Progenitor cell of endocrine pancreas (in vitro differentiated cells): ENCODE measurements around the gene UFM1. TPM values are rescaled to one million over a fixed set of nuclear protein-coding genes. Genes with fewer than 3 reads are reported as not detected.
"Not testable (repeated sequence)": the region's sequence is repeated elsewhere in the genome, so short reads cannot be mapped to it uniquely, and the experiment has no call there.

Experiments
- DNase-seq: peaks from one replicate; pipeline ENCODE4 v3.0.0; 2021; ENCODE audit warnings: low spot score; ENCODE audit not compliant: unreplicated experiment
- H3K27ac Mint-ChIP-seq: 2 replicates; pipeline ENCODE4 v1.8.0; 2021; ENCODE audit warnings: mild to moderate bottlenecking, moderate library complexity, mixed read lengths
- H3K27me3 Mint-ChIP-seq: 2 replicates; pipeline ENCODE4 v1.8.0; 2021; ENCODE audit warnings: mixed read lengths
- H3K36me3 Mint-ChIP-seq: 2 replicates; pipeline ENCODE4 v1.8.0; 2022; ENCODE audit warnings: mixed read lengths; ENCODE audit not compliant: insufficient read depth
- H3K4me1 Mint-ChIP-seq: 2 replicates; pipeline ENCODE4 v1.8.0; 2021; ENCODE audit warnings: low read depth, mixed read lengths
- H3K4me3 Mint-ChIP-seq: 2 replicates; pipeline ENCODE4 v1.8.0; 2021; ENCODE audit warnings: low read depth, mild to moderate bottlenecking, moderate library complexity, mixed read lengths
- H3K9me3 Mint-ChIP-seq: 2 replicates; pipeline ENCODE4 v1.8.0; 2021; ENCODE audit warnings: low read depth, mixed read lengths
- total RNA-seq: library from RNA; stranded (reverse); gene quantifications from 2 replicates; pipeline ENCODE4 v1.2.1, GENCODE V29; 2021
- TF ChIP-seq, protein P1 (sequence below): fragments of 200-600 bp; sonication (generic); IDR thresholded peaks from one replicate; pipeline ENCODE4 v1.5.0; 2021; ENCODE audit warnings: antibody characterized with exemption, mild to moderate bottlenecking; ENCODE audit not compliant: unreplicated experiment

UFM1 gene
- total RNA-seq, 1 donor from 2014 or later: 53.4 TPM

DNA sequence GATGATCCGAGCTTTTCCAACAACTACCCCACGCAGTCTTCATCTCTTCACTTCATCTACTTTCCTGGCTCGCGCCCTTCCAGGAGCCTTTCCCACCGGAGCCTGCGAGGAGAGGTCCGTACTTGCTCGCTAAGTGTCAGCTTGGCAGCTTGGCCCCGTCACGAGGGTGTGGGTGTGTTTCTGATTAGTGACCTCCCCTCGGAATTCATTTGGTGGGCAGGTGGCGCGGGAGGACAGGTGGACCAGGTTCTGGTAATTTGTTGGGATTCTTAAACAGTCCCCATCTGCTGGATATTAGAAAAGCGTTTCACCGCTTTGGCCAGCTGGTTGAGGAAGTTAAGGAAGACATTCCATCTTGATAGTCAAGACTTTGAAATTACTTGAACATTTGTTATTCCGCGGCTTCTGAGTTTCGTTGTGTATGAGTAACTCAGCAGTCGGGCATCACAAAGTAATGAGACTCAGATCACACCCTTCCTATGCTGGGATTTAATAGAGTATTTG, 515 bp downstream of the UFM1 start:
- H3K4me1 Mint-ChIP-seq: peaks cover 17% of the 10 kb centered on the region
- H3K9me3 Mint-ChIP-seq: no peaks in the 10 kb centered on the region
- peak overlapping the region; percentile 97 for H3K27ac Mint-ChIP-seq
- peaks cover 6% of the 10 kb centered on the region for H3K36me3 Mint-ChIP-seq
- no peaks in the 10 kb centered on the region for H3K27me3 Mint-ChIP-seq
- DNase-seq: peak; percentile 32
- TF ChIP-seq, protein P1, sequence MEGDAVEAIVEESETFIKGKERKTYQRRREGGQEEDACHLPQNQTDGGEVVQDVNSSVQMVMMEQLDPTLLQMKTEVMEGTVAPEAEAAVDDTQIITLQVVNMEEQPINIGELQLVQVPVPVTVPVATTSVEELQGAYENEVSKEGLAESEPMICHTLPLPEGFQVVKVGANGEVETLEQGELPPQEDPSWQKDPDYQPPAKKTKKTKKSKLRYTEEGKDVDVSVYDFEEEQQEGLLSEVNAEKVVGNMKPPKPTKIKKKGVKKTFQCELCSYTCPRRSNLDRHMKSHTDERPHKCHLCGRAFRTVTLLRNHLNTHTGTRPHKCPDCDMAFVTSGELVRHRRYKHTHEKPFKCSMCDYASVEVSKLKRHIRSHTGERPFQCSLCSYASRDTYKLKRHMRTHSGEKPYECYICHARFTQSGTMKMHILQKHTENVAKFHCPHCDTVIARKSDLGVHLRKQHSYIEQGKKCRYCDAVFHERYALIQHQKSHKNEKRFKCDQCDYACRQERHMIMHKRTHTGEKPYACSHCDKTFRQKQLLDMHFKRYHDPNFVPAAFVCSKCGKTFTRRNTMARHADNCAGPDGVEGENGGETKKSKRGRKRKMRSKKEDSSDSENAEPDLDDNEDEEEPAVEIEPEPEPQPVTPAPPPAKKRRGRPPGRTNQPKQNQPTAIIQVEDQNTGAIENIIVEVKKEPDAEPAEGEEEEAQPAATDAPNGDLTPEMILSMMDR: no peak
- peak overlapping the region; percentile 89 for H3K4me3 Mint-ChIP-seq

DNA sequence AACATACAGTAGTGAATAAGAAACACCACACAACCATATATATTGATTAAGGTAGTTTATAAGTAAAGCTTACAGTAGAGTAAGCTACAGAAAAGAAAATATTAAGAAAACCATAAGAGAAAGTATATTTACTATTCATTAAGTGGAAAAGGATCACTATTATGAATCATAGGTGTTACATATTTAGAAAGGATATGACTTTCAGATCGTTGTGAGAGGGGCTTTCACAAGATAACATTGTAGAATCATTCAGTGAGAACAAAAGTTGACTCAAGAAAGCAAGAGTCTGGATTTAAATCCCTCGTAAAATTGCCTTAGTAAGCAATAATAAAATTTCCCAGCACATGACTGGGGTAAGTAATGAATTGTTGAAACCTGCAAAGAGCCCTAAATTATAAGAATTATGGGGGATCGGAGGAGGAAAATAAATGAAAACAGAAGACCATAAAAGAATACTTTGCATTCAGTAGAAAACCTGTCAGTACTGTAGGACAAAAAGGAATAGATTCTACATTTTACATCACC, 6.0 kb downstream of the UFM1 start:
- peak overlapping the region; percentile 29 for H3K27ac Mint-ChIP-seq
- no peak for DNase-seq
- H3K27me3 Mint-ChIP-seq: no peaks in the 10 kb centered on the region
- H3K36me3 Mint-ChIP-seq: peaks cover 13% of the 10 kb centered on the region
- no peak overlapping the region for H3K4me3 Mint-ChIP-seq
- peaks cover 9% of the 10 kb centered on the region for H3K4me1 Mint-ChIP-seq
- no peaks in the 10 kb centered on the region for H3K9me3 Mint-ChIP-seq
- TF ChIP-seq, protein P1: no peak

DNA sequence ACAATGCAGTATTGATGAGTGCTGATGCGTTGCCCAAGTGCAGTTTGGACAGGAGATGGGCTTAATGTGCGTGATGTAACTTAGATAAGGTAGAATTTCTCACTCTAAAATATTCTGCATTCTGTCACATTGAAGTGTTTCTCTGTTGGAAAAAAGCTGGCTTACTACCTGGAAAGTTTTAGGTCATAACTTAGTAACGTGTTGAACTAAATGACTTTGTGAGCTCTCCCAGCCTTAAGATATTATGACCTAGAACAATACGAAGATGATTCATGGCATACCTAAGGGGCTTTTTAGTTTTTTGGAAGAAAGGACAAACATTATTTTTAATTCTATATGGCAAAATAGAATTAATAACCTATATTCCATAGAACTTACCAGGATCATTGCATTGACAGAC, 9.0 kb downstream of the UFM1 start:
- H3K4me1 Mint-ChIP-seq: no peaks in the 10 kb centered on the region
- H3K9me3 Mint-ChIP-seq: no peaks in the 10 kb centered on the region
- no peak overlapping the region for H3K27ac Mint-ChIP-seq
- TF ChIP-seq, protein P1: no peak
- no peak overlapping the region for H3K4me3 Mint-ChIP-seq
- DNase-seq: no peak
- no peaks in the 10 kb centered on the region for H3K27me3 Mint-ChIP-seq
- H3K36me3 Mint-ChIP-seq: peaks cover 26% of the 10 kb centered on the region

DNA sequence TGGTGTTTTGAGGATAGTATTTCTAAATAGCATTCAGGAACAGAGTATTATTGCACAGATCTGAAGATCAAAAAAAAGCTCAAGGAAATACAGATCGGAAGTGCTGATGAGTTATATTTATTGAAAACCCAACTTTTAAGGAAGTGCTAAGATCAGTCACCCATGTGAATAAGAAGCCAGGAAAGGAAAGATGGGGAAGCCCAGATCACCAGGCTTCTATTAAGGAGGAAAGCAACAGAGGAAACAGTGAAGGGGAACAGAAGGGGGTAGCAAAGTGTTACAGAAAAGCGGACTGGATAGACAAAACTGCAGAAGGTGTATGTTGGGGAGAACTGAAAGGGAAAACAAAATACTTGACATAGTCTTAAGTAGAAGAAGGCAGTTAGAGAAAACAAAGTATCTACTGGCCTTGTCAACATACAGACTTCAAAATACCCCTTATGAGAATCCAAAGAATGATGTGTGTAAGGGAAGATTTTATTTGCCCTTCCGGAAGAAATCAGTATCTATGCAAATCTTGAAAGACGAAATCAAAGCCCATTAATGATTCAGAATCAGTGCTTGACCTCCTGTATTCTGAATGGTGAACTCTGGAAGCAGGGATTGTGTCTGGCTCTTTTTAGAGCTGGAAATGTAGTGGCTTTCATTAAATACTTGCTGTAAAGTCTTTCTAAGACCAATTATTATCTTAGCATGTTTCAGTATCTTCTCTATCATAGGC, 12.1 kb downstream of the UFM1 start:
- Mint-ChIP-seq H3K4me3 (no peak overlapping the region), H3K27me3 (no peaks in the 10 kb centered on the region), H3K4me1 (peaks cover 3% of the 10 kb centered on the region), H3K9me3 (no peaks in the 10 kb centered on the region), H3K36me3 (peaks cover 21% of the 10 kb centered on the region), H3K27ac (peak overlapping the region; percentile 12)
- TF ChIP-seq, protein P1: no peak
- DNase-seq: no peak

DNA sequence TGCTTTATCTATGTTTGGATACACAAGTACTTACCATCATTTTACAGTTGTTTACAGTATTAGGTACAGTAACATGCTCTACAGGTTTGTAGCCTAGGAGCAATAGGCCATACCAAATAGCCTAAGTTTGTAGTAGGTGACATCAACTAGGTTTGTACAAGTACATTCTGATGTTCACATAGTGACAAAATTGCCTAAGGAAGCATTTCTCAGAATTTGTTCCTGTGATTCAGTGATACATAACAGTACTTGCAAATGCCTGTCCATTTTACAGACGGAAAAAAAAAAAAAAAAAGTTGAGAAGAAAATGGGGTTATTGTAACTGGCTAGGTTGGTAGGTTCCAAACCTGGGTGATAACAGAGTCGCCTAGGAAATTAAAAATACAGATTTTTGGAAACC, 13.6 kb downstream of the UFM1 start:
- Mint-ChIP-seq H3K4me1 (peaks cover 3% of the 10 kb centered on the region), H3K27ac (no peak overlapping the region), H3K27me3 (no peaks in the 10 kb centered on the region), H3K4me3 (no peak overlapping the region), H3K9me3 (no peaks in the 10 kb centered on the region), H3K36me3 (peaks cover 21% of the 10 kb centered on the region)
- TF ChIP-seq, protein P1: no peak
- no peak for DNase-seq

DNA sequence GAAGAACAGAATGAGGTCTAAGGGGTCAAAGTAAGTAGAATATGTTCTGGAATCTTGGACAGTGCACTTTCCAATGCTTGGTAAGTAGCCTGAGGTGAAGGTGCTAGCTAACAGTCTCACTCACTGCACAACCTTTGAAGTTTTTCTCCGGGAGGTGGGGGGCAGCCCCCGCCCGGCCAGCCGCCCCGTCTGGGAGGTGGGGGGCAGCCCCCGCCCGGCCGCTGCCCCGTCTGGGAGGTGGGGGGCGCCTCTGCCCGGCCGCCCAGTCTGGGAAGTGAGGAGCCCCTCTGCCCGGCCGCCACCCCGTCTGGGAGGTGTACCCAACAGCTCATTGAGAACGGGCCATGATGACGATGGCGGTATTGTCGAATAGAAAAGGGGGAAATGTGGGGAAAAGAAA, 14.1 kb downstream of the UFM1 start:
- not testable (repeated sequence) for DNase-seq, H3K27me3 Mint-ChIP-seq, H3K4me3 Mint-ChIP-seq, H3K4me1 Mint-ChIP-seq, H3K27ac Mint-ChIP-seq, H3K9me3 Mint-ChIP-seq
- peaks cover 21% of the 10 kb centered on the region for H3K36me3 Mint-ChIP-seq
